HG02610 (cell line): ENCODE results near the gene ZNF232.
A peak's percentile ranks its signal among the peaks of the same experiment; 100 is the strongest.
"Not testable (repeated sequence)": the region's sequence is repeated elsewhere in the genome, so short reads cannot be mapped to it uniquely, and the experiment has no call there.

ENCODE experiments used
- ATAC-seq: cut with Tn5 transposase; IDR thresholded peaks from one replicate; pipeline ENCODE4 v1.9.1; 2021; ENCODE audit warnings: mild to moderate bottlenecking, moderate library complexity; ENCODE audit not compliant: unreplicated experiment

ZNF232 gene

DNA sequence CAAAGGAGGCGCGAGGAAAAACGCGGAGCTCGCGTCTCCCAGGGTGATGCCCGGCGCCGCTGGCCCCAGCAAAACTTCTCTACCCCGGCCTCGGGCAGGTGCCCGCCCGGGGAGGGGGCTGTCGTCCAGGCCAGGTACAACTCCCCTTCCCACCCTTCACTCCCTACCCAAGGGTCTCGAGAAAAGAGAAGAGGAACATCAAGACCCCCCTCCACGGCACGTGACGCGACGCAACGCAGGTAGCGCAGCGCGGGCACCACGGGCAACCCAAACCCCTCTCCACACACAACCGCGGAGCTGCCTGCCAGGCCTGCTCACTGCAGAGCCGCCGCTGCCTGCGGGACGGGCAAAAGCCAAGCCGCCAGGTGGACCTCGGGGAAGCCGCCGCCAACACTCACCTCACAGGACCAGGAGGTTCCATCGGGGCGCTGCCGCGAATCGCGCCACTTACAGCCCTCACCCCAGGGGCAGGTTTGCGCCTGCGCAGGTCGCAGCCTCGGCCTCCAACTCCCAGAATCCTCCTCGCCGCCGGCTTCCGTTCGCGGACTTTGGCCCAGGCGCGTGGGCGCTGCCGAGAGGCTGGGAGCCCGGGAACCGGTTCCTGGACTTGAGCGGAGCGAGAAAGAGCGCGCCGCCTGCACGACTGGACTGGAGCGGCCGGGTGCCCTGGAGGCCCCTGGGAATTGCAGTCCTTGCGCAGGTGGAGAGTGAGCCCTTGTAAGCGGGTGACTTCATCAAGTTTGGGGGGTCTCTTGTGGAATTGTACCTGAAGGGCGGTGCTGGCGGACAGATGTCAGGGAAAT, at the start of gene ZNF232:
Gene ZNF232, minus strand, starts transcription at position 477 of the 803 bp plus-strand sequence. Its CDS starts 56 bp downstream, at position 421.
- peak; percentile 73 for ATAC-seq

DNA sequence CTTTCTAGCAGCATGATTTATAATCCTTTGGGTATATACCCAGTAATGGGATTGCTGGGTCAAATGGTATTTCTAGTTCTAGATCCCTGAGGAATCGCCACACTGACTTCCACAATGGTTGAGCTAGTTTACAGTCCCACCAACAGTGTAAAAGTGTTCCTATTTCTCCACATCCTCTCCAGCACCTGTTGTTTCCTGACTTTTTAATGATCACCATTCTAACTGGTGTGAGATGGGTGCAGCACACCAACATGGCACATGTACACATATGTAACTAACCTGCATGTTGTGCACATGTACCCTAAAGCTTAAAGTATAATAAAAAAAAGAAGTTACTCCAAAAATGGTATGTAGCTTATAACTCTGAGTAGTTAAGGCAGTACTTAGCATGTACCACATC, 49.0 kb upstream of the ZNF232 start:
- not testable (repeated sequence) for ATAC-seq

DNA sequence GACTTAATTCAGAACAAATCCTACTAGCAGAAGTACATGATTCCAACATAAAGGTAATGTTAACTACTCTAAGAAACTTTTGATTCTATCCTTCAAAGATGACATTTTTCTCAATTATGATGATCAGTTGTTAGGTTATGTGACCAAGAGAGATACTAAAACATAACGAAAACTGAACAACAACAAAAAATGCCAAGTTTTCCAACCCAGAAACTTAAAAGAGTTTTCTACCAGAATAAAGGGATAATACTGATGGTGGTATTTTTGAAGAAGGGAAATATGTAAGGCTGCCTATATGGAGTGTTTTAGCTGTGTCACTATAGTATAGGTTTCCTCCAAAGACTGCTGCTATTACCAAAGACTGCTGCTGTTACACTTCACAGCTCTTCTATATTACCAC, 34.4 kb upstream of the ZNF232 start:
- not testable (repeated sequence) for ATAC-seq

DNA sequence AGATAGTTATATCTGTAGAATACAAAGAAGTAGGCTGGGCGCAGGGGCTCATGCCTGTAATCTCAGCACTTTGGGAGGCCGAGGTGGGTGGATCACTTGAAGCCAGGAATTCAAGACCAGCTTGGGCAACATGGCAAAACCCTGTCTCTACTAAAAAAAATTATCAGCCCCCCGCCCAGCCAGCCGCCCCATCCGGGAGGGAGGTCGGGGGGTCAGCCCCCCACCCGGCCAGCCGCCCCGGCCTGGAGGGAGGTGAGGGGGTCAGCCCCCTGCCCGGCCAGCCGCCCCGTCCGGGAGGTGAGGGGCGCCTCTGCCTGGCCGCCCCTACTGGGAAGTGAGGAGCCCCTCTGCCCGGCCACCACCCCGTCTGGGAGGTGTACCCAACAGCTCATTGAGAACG, 31.2 kb upstream of the ZNF232 start:
- ATAC-seq: not testable (repeated sequence)

DNA sequence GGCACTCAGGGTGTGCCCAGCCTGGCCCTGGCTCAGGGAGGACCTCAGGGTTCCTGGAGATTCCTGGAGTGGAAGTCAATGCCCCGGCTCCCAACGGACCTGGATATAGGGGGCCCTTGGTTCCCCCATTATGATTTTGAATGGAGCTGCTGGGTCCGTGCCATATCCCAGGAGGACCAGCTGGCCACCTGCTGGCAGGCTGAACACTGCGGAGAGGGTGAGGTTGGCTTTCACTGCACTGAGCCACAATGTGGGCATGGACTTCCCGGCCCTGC, 27.7 kb upstream of the ZNF232 start:
- ATAC-seq: no peak

DNA sequence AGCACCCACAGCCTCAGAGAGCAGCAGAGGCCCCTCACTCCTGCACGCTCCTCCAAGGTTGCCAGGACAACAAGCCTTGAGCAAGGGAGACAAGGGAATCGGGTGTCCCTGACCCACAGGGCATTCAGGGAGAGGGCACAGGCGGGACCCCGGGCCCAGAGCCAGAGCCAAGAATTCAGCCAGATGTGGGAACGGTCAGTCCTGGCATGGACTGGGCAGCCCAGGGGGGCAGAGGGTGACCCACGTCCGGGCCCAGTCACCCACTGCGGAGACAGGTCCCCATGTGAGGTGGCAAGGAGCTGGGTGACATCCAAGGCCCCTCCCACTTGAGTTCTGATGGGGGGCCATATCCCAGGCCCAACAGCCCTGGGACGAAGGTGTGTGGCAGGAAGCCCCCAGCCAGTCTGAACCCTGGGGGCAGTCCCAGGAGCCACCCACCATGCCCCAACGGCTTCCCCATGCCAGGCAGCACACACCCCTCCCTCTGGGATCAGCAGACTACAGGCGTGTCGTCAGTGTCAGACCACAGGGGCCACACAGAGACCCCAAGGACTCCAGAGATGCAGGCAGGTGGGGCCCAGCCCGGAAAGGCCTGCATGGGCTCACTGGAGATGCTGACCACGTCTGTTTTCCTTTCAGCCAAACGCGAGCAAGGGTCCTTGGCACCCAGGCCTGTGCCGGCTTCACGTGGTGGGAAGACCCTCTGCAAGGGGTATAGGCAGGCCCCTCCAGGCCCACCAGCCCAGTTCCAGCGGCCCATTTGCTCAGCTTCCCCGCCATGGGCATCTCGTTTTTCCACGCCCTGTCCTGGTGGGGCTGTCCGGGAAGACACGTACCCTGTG, 27.2 kb upstream of the ZNF232 start:
- ATAC-seq: no peak

DNA sequence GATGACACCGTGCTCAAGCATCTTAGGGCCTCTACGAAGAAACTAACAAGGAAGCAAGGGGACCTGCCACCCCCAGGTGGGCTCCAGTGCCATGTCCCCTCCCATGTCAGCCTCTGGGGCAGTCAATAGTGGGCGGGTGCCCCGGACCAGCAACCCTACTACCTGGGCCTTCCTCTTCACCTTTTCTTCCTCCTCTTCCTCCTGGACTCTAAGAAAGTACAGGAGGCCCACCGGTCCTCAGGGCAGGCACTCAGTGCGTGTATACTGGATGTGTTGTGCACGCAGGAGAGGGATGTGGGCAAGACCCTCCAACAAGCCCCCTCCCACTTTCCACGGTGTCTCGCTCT, 26.5 kb upstream of the ZNF232 start:
- ATAC-seq: not testable (repeated sequence)

DNA sequence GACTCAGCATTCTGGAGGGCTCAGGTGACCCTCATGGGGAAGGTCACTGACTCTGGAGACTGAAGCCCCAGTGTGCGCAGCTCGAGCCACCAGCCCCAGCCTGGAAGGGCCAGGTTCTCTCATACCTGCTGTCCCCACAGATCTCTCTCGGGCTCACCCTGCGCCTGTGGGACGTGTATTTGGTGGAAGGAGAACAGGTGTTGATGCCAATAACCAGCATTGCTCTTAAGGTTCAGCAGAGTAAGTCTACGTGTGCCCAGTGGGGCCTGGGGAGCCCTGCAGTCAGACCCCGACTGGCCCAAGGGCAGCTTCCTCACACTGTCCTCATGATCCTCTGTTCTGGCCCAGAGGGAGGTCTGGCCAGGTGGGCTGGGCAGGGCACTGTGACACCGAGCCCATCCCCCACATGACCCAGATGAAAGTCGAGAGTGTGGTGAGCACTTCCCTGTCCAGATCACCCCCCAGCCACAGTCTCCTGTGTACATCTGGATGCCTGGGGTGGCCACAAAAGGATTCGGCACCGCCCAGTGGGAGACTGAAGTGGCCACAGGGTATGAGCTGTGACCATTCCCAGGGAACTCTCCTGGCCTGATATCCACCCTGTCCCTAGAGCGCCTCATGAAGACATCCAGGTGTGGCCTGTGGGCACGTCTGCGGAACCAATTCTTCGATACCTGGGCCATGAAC, 26.0 kb upstream of the ZNF232 start:
- not testable (repeated sequence) for ATAC-seq

DNA sequence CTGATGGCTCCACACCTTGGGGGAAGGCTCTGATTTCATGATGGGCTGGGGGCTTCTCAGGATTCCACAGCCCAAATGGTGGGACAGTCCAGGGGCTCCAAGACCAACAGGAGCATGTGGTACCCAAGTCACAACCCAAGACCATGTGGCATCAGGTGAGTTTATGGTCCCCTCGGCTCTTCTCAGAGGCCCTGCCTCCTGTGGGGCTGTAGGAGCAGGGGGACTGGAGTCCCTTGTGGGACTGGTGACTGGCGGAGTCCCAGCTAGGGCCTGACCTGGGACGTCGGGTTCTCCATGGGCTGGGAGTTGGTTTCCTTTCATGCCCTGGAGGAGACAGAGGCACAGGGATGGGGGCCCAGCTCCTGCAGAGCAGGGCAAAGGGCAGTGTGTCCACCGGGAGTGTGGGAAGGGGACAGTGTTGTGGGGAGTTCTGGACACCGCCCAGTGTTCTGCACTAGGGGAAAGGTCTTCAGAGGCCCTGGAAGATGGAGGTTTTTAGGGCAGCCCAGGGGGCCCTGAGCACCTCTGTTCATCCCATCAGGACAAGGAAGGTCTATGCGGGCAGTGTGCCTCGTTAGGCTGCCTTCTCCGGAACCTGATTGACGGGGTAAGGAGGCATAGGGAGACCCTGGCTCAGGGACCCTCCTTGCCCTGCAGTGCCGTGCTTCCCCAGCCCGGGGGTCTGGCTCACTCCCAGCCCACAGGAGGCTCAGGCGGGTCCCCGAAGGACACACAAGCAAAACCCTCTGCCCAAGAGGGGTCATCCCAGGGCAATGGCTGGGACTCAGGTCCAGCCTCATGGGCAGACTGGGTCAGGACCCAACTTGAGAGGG, 25.1 kb upstream of the ZNF232 start:
- ATAC-seq: not testable (repeated sequence)

DNA sequence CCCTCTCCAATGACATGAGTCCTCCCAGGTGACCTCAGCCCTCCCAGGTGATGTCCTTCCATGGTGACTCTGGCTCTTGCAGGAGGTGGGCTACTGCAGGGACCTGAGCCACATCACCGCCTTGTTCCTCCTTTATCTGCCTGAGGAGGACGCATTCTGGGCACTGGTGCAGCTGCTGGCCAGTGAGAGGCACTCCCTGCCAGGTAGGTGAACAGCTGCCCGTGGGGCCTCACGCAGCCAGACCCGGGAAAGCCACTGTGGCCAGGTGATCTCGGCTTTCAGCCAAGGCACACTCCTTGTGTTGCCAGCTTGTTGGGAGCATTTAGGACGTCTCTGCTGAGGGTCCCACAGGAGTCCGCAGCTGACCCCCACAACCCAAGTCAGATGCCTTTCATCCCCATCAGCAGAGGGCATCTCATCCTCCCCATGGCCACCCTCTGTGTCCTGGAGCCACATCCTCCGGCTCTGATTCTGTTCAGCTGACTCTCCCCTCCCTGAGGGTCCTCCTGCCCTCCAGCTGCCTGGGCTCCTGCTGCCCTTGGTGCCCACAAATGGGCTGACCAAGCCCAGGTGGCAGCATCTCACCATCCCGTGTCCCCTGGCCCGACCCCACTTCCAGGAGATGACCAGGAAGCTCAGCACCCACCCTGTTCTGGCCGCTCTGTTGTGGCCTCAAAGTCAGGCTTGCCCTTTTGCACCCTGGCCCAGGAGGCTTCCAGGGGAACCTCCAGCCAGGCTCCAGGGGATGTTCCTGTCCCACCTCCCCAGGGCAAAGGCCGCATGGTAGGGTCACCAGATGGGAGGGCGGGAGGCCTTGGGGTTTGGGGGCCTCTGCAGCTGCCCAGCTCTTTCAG, 24.3 kb upstream of the ZNF232 start:
- no peak for ATAC-seq

DNA sequence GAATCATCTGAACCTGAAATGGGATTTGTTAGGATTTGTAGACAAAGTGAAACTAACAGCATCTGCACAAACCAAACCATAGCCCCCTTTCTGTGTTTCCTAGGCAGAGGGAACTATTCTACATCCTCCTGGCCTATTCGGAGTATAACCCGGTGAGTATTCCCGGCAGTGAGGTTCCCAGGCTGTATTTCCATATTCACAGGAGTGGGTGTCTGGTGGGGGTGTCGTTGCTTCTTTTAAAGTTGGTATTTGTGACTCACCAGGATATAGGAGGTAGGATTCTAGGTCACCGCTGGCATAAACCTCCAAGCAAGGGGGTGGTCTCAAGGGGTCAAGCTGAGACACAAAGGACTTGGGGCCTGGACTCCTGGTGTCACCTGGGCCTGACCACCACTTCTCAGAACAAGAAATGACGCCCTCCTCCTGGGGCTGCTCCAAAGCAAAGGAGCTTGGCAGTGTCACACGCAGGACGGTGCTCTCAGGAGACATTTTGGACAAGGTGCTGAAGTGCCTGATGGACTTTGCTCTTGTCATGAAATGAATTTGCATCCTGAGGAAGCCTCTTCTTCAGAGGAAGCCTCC, 23.5 kb upstream of the ZNF232 start:
- ATAC-seq: not testable (repeated sequence)

DNA sequence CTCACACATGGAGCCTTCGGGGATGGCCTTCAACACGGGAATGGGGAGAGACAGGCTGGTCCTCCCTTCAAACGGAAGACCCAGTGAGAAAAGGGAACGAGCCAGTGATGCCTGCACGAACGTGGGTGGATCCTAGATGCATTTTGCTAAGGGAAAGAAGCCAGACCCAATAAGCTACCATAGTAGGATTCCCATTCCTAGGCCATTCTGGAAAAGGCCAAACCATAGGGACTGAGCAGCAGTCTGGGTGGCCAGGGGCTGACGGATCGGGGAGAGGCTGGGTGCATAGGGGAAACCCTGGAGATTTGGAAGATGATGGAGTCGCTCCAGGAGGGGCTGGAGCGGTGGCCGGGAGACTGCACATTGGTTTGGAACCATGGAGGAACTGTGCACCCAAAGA, 22.9 kb upstream of the ZNF232 start:
- ATAC-seq: not testable (repeated sequence)

DNA sequence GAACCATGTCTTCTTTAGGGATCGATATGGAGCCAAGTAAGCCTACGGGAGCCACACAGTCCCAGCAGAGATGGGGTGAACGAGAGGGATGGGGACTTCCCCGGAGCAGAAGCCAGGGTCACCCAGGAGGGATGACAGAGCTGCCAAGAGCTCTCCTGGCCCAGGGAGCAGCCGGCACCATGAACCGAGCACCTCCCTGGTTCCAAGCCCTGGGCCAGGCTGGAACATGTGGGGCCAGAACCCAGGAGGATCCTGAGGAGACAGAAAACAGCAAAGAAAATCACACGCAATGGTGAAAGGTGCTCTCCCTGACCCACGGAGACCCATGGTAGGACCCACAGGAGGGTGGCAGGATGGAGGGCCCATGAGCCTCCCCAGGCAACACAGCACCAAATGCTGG, 22.3 kb upstream of the ZNF232 start:
- not testable (repeated sequence) for ATAC-seq

DNA sequence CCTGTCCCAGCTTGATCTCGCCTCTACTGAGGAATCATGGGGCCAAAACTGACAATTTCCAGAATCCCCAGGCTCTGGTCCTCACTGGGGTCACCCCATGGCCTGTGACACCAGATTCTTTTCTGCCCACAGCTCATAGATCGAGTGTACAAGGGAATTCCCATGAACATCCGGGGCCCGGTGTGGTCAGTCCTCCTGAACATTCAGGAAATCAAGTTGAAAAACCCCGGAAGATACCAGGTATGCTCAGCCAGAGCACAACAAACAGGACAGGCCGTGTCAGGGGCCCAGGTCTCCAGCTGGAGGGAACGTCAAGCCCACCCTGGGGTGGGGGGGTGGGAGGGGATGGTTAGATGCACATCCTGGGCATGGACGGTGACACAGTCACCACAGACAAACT, 21.6 kb upstream of the ZNF232 start:
- no peak for ATAC-seq

DNA sequence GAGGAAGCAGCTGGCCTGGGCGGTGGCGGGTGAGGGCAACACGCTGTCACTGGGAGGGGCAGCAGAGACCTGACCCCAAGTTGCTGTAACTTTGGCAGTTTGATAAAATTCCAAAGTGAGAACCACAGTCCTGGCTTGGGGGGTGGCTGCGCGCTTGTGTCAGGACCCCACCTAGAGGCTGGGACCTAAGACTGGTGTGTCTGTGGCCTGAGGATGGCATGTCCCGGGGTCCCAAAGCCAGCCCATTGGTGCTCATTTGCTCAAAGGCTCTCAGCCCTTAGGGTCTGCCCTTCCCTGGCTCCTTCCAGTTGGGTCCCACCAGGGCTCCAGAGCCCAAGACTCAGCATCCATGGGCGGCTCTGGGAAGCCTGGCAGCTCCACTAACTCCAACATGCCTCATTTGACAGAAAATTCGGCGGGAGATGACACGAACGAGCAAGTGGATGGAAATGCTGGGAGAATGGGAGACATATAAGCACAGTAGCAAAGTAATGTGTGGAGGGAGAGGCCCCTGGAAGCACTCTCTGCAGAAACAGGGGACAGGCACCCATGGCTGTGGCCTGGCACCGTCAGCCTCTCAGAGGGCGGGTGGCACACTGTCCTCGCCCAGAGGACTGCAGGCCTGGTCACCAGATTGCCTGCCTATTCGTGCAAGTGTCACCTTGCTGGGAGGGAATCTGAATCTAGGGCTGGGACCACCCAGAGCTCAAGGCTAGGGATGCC, 21.0 kb upstream of the ZNF232 start:
- ATAC-seq: not testable (repeated sequence)

DNA sequence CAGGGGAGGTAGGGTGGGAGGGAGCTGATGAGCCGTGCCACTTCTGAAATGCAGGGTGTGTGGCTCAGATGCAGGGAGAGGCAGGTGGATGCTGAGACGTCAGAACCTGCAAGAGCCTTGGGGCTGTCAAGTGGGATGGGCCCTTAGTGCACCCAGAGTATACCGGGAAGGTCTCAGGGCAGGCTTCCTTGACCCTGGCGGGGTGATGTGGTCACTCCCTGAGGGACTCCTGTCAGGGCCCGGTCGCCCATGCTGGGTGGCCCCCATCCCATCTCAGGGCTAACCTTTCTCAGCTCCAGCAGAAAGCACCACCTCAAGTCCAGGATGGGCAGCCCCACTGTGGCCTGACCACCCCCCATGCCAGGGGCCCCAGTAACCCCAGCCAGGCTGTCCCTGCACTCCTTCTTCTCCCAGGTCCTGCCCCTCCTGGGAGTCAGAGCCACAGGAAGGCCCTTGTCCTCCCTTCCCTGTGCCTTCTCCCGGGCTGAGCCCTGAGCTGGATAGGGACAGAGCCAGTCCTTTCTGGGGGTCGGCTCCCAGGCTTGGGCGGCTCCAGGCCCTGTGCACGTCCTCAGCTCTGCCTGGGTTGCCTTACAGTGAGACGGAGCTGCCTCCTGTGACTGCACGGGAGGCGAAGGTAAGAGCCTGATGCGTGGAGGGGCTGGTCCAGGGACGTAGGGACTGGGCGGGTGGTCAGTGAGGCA, 20.3 kb upstream of the ZNF232 start:
- ATAC-seq: not testable (repeated sequence)

DNA sequence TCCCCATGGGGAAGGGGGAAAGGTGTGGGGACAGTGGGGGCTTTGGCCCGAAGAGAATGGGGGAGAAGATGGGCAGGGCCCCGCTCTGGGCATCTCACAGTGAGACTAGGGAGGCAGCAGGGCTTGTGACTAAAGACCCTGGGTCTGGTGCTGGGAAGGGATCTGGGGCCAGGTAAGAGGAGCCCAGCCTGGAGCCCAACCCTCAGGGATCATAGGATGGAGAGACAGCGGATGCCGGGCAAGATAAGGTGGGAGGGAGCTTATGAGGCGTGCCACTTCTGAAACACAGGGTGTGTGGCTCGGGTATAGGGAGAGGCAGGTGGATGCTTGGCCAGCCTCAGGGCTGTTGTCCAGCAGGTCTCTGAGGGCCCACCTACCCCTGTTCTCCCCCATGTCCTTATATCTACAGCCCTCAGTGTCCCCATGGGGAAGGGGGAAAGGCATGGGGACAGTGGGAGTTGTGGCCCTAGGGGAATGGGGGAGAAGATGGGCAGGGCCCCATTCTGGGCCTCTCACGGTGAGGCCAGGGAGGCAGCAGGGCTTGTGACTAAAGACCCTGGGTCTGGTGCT, 19.6 kb upstream of the ZNF232 start:
- no peak for ATAC-seq

DNA sequence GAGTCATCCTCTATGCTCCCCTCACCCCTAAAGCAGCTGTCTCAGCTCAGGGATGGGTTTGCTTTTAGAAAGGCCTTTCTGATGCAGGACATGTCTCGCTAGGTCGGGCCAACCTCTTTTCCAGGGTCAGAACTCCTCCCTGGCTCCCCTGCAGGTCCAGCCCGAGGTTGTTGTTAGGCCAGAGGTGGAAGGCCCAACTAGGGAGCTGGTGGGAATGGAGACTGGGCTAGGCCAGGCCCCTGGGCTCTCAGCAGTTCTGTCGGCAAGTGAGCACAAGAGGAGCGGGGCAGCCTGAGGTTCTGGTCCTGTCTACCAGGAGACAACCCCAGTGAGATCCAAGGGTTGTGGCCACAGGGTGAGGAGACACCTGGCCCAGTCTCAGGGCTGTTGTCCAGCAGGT, 19.0 kb upstream of the ZNF232 start:
- ATAC-seq: not testable (repeated sequence)
